Measurements from ENCODE around the gene ULK3.
A peak's percentile ranks its signal among the peaks of the same experiment; 100 is the strongest.

ULK3 gene

GRCh38 chr15:74867466-74868038 is 24.6 kb upstream of the ULK3 start:
- no peak for DNase-seq (ENCODE audit: low spot score)

DNA sequence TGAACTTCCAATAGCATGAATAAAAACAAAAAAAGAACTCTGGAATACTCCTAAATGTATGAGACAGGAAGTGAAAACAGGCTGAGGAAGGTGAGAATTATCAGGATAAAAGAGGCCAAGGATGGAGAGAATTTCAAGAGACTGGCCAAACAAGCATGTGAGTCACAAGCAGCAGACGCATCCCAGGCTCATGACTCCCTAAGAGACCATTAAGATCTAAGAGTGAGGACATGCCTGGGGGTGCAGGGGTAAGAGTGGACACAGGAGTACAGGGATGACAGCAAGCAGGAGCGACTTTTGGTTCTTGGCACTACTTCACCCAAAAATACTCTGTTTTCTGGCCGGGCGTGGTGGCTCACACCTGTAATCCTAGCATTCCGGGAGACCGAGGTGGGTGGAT is 23.1 kb upstream of the ULK3 start:
- DNase-seq (ENCODE audit: low spot score), result no peak

- no peak for DNase-seq (ENCODE audit: low spot score)
Observed at GRCh38 chr15:74865316-74865715, 22.4 kb upstream of the ULK3 start.

DNA sequence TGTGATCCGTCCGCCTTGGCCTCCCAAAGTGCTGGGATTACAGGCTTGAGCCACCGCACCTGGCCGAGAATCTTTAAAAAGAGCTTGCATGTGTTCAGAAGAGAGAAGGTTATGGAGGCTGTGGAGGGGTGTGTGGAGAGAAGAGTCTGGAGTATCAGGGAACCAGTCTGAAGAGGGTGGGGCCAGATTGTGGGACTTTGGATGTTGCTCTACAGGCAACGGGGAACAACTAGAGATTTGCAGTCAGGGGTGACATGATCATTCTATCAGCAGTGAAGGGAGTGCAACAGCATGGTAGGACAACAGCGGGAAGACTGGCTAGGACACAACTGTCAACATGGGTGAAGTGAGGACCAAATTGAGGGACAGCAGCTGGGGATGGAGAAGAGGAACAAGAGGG is 21.3 kb upstream of the ULK3 start:
- no peak for DNase-seq (ENCODE audit: low spot score)

- DNase-seq (ENCODE audit: low spot score), result no peak
Observed at GRCh38 chr15:74863239-74864056, 20.5 kb upstream of the ULK3 start.

GRCh38 chr15:74858369-74858740 is 15.4 kb upstream of the ULK3 start:
- DNase-seq (ENCODE audit: low spot score), result no peak

GRCh38 chr15:74857671-74858368 is 14.9 kb upstream of the ULK3 start:
- DNase-seq (ENCODE audit: low spot score), result no peak

- no peak for DNase-seq (ENCODE audit: low spot score)
Observed at GRCh38 chr15:74857082-74857655, 14.2 kb upstream of the ULK3 start.

- no peak for DNase-seq (ENCODE audit: low spot score)
Observed at GRCh38 chr15:74856537-74856936, 13.6 kb upstream of the ULK3 start.

DNA sequence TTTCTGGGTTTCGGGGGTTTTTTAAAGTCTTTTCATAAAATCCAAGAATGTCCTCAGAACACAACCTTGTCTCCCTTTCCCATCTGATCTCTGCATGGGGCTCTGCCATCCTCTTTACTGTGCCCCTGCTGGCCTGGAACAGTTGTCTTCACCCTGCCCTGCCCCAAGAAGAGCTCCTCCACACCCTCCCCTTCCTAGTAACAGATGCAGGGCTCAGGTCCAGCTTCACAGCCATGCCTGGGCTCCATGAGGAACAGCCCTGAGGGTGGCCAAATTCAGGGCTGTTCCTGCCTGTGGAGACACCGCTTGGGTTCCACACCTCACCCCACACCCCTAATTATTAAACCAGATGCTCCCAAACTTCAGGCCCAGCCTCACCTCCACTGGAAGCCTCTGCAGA is 12.9 kb upstream of the ULK3 start:
- DNase-seq (ENCODE audit: low spot score), result no peak

DNA sequence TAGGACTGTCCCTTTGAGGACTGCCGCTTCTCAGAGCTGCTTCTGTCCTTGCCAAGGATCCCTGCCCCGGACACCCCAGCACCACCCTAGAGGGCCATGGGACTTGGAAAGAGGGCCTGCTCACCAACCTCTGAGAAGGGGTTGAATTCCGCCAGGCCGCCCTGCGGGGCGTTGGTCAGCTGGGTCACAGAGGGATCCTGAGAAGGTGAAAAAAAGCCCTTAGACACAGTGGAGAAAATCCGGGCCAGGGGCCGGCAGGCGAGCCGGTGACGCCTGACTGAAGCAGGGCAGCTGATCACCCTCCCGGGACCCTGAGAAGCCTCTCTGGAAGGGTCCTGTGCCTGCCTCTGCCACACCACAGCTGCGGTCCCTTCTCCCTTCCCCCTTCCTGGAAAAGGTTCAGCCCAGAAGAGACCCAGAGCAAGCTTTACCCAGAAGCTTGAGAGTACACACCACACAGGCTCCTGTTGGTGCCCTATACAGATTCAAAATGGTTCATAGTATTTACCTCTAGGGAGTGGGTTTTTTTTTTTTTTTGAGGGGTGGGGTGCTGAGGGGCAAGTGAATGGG is 11.6 kb upstream of the ULK3 start:
- DNase-seq (ENCODE audit: low spot score), result no peak

DNA sequence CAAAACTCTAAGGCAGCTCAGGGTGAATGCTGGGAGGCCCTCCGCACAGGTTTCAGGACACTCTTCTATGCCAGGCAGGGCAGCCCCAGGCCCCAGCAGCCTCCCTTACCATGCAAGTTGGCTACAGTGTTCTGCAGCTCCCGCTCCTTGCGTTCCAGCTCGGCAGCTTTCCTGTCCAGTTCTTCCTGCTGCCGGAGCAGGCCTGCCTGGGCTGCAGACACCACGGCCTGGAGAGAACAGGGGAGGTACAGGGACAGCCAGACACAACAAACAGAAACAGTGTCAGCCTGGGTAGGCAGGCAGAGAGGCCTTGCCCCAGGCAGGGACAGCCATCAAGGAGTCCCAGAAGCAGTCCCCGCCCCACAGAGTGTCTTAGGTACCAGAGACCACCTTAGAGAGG is 9.0 kb upstream of the ULK3 start:
- no peak for DNase-seq (ENCODE audit: low spot score)

DNA sequence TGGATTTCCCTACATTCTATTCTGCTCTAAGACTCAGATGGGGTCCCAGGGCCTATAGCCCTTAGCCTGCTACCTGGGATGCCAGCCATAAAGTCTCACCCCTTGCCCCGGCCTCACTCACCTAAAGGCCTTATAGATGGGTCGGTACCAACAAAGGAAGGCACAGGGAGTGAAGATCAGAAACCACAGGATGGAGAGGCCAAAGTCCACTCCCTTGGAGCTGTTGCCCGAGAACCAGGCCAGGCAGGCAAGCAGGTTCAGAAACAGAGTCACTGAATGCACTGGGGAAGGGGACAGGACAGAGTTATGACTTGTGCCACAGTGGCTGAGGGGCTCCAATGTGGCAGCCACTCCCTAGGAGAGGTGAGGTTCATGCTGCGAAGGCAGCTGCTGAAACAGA is 7.4 kb upstream of the ULK3 start:
- DNase-seq (ENCODE audit: low spot score), result no peak

DNA sequence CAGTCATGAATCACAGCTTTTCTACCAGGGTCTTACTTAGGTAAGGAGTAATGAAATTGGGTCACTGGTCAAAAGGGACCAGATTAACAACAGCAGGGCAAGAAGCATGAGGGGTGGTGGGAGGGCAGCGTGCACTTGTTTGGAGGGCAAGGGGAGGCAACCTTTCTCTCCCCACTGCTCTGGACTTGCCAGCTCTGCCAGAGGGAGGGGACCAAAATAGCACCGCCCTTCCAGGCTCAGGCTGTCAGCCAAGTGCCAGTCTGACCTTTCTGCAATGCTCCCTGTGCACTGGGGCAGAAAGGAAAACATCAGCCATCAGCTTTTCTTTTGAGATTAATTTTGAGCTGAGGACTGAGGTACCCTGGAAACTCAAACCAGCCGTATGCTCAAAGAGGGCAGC is 4.5 kb upstream of the ULK3 start:
- peak; percentile 54 for DNase-seq (ENCODE audit: low spot score)

GRCh38 chr15:74845581-74845980 is 2.6 kb upstream of the ULK3 start:
- DNase-seq (ENCODE audit: low spot score), result no peak

DNA sequence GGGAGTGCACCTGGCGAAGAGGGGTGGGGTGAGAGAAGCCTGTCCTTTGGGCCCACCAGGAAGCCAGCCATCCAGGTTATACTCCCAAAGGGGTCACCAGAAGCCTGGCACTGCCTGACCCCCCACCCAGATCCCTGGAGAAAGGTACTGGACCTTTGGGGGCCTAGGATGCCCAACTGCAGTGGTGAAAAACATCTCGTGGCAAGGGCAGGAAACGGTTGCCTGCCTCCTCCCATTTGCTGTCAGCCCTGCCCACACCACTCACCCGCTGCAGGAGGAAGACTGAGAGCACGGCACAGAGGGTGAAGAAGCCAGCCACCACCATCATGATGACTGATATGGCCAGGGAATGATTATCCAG is 2.2 kb upstream of the ULK3 start:
- DNase-seq (ENCODE audit: low spot score), result no peak

GRCh38 chr15:74844319-74845207 is 1.6 kb upstream of the ULK3 start:
- DNase-seq (ENCODE audit: low spot score), result no peak

- DNase-seq (ENCODE audit: low spot score), result no peak
Observed at GRCh38 chr15:74843891-74844299, 939 bp upstream of the ULK3 start.

GRCh38 chr15:74843445-74843828 is 481 bp upstream of the ULK3 start:
- no peak for DNase-seq (ENCODE audit: low spot score)

- DNase-seq (ENCODE audit: low spot score), result no peak
Observed at GRCh38 chr15:74841891-74842373, 1.0 kb downstream of the ULK3 start.

All from Ammon's horn (tissue), 1 donor.